Activated CD4-positive, CD25-positive, alpha-beta regulatory T cell (primary cell): ENCODE results near the gene SYNPO.

Experiments used
- DNase-seq, 4 experiments: peaks; one replicate each; lab custom pipeline; 2025; lab: John Stamatoyannopoulos, UW

The SYNPO gene

DNA sequence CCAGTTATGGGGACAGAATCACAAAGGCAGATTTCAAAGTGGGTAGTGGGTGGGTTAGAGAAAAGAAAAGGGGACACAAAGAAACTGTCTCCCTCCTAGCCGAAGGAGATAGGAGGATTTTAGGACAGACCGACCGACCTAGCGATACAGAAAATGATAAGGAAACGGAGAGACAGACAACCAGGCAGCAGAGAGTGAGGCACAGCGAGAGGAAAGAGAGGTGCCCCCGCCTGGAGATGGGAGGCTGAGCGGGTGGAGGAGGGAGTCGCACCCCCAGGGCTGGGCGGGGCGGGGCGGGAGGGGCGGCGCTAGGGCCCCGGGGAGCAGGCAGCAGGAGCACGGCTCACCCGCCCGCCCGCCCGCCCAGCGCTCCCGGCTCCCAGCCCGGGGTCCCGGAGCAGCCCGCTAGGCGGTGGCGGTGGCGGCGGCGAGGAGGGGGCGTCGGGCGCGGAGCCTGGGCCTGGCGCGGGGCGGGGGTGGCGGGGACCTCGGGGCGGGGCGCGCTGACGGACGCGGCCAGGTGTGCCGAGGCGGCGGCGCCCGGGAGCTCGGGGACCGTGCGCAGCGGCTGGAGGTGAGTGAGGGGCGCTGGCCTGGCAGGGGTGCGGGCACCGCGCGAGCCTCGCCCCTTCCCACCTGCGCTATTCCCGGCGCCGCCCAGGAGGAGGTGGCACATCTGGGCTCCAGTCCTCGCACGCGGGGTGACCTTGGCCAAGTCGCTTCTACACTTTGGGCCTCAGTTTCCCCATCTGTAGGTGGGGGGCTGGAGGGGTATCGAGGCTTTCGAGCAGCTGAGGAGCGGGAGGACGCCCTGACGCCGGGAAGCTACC is 15.9 kb upstream of the SYNPO start:
- no peak for DNase-seq

DNA sequence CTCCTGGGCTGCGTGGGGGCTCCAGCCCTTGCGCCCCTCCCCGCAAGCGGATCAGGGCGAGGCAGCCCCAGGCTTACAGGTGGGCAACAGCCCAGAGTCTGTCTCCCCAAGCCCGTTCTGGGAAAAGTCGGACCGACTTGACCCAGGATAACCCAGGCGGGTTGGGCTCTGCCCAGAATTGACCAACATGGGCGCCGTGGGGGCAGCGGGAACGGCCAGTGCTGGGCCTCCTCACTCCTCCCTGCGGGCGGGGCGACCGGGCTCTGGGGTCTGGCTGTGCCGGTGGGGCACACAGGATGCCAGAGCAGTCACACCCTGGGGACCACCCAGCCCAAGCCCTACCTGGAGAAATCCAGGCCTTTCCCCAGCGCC is 15.3 kb upstream of the SYNPO start:
- no peak for DNase-seq

DNA sequence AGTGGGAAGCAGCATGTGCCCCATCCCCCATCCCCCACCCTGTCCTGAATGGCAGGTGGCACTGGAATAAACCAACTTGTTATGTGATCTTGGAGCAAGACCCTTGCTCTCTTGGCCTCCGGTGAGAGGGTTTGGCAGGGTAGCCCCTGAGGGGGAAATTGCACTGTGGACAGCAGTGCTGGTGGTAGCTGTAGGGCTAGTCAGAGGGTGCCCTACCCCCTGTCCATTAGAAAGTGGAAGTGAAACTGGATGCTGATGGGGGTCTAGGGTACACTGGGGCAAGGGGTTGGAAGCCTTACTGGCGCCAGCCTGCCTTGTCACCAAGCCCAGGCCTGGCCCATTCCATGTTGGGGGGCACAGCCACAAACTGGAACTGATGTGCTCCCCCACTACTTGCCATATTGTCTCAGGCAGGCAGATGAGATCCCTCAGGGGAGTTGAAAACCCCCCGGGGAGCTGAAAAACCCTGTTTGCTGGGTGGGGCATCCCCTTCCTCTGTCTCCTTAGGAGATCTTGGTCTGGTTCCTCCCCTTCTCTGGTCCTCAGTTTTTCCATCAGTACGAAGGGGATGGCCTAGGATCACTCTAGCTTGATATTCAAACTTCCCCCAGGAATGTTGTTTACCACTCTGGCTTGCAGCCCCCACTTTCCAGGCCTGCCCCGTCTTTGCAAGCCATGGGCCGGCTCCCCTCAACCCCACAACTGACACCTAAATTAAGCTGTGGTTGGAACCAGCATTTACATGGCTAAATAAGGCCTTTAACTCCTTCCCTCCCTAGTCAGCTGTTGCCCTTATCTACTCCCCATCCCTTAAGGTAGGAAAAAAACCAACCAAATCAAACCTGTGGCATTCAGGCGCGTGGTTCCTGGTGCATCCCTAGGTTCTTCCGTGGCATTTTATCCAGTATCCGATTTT is 14.4 kb upstream of the SYNPO start:
- DNase-seq = no peak

DNA sequence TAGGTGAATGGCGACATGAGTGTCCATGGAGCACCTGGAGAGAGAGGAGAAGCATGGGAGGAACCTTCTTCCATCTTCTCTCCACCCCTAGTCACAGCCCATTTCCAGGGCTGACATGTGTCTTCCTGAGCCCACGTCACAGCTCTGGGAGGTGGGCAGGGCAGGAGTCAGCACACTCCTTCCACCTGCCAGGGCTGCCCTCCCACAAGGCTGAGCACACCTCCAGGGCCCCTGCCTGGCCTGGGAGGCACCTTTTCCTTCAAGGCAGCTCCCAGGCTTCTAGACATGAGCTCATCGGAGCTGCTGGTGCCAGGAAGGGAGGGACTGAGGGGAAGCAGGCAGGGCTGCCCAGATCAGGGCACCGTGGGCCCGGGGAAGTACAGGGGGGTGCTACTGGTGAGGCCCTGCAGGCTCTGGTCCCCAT is 13.6 kb upstream of the SYNPO start:
- DNase-seq = no peak

DNA sequence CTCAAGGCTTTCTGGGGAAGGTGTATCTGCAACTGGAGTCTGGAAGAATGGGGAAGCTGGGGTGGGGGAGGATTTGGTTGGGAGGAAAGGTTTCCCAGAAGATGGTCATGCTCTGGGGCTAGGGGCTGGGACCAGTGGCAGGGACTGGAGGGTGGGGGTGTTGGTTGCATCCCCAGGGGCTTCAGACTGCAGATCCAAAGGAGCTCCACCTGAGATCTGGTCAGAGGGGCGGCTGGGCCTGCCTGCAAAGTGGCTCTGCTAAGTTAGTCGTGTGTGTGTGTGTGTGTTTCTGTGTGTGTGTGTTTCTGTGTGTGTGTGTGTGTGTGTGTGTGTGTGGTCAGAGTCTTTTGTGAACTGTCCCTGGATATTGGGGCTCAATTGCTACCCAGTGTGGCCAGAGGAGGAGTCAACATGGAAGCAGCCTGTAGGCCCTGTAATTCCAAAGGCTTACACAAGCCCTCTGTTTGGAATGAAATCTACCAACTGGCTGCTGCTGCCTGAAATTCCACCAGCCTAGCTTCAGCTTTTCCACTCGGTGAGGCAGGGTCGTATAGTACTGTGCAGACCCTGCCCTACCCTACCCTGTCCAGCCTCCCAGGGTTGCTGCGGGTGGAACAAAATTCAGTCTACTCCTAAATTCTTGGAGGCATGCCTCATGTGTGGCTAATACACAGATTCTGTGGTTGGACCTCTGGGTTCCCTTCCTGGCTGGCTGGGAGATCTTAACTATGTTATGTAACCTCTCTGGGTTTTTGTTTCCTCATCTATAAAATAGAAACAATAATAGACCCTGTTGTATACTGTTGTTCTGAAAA is 12.5 kb upstream of the SYNPO start:
- no peak for DNase-seq

DNA sequence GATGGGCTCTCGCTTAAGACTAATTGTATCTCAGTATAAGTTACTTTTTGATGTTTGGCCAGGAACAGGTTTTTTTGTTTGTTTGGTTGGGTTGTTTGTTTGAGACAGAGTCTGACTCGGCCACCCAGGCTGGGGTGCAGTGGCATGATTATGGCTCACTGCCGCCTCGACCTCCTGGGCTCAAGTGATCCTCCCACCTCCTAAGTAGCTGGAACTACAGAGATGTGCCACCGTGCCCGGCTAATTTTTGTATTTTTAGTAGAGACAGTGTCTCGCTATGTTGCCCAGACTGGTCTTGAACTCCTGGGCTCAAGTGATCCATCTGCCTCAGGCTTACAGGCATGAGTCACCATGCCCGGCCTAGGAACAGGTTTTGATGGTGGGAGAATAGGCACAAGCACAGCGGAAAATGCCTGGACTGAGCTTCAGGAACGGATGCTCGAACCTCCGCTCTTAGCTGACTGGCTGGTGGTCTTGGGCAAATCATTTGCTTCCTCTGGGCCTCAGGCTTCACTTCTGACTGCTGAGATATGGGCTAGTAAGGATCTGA is 11.4 kb upstream of the SYNPO start:
- no peak for DNase-seq

DNA sequence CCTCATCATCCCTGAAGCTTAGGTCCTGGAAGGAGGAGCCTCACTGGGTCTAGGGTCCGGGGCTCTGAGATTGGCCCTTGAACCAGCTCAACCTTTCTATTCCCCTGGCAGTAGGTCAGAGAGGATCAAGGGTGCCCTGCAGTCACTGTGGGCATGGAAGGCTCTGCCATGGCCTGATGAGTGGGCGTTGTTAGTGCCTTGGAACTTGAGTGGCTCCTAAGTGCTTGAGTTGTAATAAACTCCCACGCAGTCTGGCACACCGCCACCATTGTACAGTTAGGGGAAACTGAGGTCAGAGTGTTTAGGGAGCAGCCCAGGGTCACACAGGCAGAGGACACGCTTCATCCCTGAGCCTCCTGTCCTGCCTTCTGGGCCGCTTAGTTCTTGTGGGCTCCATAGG is 10.4 kb upstream of the SYNPO start:
- DNase-seq = no peak

DNA sequence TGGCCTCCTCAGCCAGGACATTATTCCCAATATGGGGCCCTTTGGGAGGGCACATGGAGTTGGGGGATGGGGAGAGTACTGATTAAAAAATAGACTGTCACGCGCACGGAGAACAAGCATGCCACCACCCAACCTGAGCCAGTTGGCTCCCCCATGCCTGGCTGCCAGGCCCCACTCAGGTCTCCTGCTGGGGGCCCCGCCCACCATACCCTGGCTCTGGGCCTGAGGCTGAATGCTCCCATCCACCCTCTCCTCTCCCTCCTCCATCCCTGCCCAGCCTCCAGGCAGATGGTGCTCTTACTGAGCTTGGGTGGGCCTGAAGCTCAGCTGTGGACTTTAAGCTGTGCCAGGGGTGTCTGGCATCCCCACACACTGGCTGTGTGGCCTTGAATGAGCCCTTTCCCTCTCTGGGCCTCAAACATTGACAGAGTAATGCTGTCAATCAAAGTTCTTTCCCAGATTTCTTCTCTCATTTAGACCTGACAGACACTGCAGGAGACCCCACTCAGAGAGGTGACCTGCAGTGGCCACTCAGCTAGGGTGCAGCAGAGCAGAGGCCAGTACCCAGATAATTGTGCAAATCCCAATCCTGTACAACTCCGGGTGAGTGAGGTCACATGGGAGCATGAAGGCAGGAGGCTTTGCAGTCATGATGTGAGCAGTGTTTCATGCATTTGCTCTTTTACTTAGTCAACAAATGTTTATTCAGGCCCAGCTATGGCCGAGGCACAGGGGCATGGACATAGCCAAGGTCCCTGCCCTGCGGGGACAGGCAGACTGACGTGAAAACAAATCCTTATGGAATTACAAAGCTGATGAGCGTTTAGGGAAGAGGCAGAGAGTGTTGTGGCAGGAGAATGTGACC is 9.8 kb upstream of the SYNPO start:
- DNase-seq = no peak

DNA sequence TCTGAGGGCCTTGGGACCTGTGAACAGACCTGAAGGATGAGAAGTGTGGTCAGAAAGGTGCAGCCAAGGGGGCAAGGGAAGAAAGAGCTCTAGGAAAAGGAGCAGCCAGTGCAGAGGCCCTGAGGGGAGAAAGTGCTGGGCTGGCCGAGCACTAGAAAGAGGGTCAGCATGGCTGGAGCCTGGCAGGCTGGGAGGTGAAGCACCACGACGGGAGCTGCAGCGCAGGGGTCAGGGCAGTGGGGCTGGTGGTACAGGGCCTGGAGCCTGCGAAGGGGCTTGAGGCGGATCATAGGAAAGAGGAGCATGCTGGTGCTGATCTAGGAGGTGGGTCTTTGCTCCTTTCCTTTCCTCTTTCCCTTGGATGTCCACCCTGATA is 9.1 kb upstream of the SYNPO start:
- no peak for DNase-seq

DNA sequence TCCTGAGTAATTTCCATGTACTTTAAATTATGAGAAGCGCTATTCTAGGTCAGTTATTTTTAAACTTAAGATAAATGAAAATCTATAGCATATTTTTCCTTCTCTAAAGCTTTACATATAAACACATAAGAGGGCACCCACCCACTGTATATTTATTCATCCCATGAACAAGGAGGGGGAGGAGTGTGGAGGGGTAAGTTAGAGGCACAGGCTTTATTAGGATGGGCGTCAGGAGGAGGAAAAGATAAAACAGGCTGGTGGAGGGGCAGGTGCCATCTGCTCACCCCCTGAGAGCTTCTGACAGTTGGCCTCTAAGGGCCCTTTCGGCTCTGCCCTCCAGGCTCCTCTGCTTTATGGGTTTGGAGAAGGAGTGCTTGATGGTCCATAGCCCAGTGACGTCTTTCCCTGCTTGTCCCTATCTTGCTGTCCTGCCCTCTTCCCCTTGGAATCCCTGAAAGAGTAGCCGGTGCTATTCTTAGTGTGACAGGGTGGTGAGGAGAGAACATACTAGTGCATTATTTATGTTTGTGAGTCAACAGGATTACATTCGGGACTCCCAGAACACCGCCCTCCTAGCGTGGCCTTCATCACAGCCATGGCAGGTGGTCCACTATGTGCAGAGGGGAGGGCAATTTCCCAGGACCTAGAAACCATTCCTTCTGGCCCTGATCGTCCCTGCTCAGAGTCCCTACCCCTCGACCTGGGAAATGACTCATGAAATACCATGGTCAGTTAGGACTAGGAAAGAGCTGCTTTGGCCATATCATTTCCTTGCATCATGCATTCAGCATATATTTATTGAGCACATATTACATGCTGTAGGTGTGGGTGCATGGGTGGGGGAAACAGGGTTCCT is 7.9 kb upstream of the SYNPO start:
- no peak for DNase-seq

DNA sequence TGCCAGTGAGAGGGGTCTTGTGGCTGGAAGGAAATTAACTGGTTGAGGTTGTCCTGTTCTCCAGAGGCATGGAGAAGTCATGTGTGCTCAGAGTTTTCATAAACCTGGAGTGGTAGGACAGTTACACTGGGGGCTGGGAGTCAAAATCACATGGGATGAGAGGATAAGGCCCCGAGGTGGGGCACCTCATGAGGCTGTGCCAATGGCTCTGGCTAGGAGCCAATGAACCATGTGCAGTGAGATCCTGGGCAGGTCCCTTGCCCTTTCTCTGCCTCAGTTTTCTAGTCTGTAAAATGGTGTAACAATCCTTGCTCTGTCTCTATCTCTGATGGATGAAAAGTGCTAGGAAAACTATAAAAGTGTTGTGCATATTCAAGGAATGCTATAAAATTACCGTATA is 7.0 kb upstream of the SYNPO start:
- no peak for DNase-seq

DNA sequence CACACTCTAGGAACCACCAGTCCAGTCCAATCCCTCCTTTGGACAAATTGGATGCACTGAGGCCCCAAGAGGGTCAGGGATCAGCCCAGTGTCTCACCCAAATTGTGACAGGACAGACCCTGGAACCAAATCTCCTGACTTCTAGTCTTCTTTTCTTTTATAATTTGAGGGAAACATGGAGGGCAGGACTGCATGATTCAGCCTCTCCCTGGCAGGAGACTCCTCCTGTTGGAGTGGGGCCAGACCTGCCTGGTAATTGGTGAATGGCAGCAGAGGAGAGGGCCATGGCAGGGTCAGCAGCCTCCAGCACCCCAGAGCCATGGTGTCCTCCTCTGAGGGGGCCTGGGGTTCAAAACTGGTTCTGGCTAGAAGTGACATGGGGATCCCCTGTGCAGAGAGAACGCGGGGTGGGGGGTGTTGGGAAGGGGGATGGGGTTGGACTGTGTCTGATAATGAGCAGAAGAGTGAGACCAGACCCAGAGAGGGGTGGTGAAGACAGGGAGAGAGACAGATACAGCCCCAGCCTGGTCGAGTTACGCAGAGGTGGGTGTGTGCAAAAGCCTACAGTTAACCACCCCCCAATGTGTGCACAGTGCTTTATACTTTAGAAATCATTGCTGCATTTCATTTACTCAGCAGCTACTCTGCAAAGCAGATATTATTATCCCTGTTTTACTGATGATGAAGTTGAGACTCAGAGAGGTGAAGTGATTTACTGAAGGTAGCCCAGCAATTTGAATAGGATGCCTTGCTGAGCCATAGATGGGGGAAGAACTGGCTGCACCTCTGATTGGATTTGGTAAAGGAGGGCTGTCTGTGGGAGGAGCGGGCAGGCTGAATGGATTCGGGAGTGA is 3.8 kb upstream of the SYNPO start:
- DNase-seq = no peak

DNA sequence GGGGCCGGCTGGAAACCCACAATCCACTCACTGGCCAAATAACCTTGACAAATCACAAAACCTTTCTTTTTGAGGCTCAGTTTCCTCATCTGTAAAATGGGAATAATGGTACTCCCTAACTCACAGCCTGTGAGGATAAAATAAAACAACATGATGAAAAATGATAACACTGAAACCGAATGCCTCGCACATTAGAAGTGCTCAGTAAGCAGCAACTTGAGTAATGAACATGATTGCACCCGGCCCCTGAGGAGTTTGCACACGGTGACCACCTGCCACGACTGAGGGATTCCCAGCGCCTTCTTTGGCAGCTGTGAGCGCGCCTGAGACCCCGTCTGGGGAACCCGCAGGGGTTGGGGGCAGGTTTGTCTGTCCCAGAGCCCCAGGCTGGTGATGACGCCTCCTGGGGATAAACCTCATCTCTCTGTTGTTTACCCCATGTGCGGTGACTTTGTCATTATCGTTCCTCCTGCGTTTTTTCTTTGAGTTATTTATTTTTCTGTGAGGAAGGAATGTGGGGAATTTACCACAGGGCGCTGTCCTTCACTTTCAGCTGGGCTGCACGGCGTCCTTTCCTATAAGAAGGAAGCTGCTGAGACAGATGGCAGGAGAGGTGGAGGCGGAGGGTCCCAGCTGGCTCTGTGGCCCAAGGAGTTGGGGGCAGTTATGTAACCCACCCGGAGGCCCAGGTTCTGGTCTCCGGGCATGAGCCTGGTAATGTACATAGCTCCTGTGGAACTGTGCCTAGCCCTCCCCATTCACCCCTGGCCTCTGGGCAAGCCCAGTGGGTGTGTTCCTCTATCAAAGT is 3.0 kb upstream of the SYNPO start:
- no peak for DNase-seq

DNA sequence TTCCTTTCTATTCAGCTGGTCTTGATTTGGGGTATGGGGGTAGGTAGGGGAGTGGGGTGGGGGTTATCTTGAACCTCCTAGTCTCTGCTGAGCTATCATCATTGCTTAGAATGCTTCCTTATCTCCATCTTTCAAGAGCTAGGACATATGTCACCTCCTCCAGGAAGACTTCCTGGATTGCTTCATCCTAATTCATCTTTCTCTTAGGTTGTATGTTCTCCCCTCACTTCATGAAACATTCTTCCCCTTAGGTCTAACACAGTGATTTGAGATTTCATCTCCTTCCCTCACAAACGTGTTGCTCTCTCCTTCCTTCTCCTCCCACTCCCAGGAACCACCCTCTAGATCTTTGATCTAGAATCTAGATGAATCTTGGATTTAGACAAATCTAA is 2.4 kb upstream of the SYNPO start:
- DNase-seq = no peak

DNA sequence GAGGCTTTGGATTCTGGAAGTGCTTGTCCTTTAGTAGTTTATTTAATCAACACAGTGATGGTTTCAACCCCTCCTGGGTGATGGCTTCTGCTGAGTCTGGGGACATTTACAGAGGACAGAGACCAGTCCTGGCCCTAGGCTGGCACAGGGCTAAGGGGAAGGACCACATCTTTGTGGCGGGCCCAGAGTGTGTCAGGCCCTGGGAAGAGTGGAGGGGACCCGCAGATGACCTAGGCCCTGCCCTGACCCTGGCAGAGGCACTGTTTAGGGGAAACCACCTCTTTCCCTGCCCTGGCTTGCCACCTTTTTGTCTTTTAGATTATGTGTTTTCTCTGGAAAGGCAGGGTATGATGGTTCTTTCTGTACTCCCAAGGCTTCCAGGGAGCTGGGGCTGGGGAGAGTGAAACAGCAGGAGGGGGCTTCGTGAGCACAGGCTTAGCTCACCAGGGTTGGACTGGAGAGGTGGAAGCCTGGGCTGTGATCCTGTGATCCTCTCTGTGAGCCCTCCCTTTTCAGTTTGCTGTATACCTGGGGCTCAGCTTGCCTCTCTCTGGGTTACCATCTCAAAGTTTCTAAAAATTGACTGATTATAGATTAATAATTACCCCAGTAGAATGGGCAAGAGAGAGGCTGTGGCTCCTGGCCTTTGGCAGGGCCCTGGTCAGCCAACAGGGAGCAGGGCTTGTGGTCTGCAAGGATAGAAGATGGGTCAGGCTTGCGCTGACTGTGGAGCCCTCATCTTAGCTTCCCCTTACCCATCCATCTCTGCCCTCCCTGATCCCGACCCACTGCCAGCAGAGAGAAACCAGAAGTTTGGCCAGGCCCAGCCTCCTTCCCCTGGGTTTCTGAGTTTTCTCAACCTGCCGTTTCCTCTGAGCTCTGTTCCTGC is 1.7 kb upstream of the SYNPO start:
- DNase-seq = no peak

DNA sequence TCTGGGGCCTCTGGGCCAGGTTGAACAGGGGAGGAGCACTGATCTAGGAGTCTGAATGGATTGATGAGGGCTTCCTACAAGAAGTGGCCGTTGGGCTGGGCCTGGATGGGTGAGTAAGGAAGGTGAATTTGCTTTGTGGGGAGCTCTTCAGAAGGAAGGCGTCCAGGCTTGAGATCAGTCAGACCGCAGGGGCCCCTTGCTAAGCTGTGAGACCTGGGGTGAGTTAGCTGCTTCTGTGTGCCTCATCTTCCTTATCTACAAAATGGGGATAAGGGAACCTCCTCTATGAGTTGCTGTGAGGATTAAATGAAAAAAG is 1.1 kb upstream of the SYNPO start:
- DNase-seq = no peak

DNA sequence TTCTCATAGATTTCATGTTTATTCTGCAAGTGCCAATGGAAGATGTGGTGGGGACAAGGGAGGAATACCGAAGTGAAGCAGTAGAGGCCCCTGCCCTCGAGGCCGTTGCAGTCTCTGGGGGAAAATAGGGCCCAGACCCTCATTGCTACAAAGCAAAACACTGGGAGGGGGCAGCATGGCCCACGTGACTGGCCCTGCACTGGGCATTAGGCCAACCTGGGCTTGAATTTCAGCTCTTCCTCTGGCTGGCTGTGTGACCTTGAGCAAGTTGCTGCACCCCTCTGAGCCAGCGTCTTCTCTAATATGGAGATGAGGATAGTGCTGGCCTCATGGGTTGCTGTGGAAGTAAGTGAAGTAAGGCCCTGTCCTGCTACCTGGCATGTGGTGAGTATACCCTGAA is 709 bp upstream of the SYNPO start:
- no peak for DNase-seq
